ENCODE results near the gene PCDH1.

- TF ChIP-seq CTCF (conservative IDR thresholded peaks at IDR 0.05; ENCODE audit: low read length): no peak
- TF ChIP-seq EZH2phosphoT487 (IDR thresholded peaks at IDR 0.05; ENCODE audit: borderline replicate concordance): no peak
Measured at GRCh38 chr5:141805874-141806595, 72.2 kb downstream of the PCDH1 start.
